LNCaP clone FGC (cell line): ENCODE results near the gene FILIP1L.

Source experiments
- DNase-seq: peaks from one replicate; pipeline ENCODE4 v3.0.0-alpha.2; 2011; ENCODE audit warnings: low read depth
- H3K4me3 ChIP-seq: 2 replicates; pipeline ENCODE4 v1.5.1; 2011; ENCODE audit warnings: mild to moderate bottlenecking, low read depth, low read length, control low read depth
- CTCF ChIP-seq: IDR thresholded peaks from 2 replicates; pipeline ENCODE4 v1.5.1; 2012; ENCODE audit warnings: mild to moderate bottlenecking; ENCODE audit not compliant: control insufficient read depth, insufficient read depth; ENCODE audit errors: extremely low read depth

Gene FILIP1L

DNA sequence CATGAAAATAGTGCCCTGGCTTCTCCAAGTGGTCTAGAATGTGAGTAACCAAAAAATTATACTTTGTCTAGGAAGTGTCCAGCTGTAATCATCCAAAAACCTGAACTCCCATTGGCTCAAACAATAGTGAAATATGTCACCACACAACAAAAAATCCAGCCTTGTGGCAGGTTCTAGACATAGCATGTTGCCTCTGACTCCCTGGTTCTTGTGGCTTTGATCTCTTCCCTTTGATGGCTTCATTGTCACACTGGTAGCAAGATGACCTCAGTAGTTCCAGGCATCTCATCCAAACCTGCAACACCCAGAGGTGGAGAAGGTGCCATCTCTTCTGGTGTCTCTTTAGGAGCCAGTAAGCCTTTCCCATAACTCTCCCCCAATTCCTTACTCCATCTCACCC lies 222.0 kb downstream of the FILIP1L start:
- DNase-seq = no peak
- no peak overlapping the region for H3K4me3 ChIP-seq
- no peak for TF ChIP-seq CTCF

- no peak for TF ChIP-seq CTCF
- no peak for DNase-seq
- no peak overlapping the region for H3K4me3 ChIP-seq
These were observed 222.6 kb downstream of the FILIP1L start for GRCh38 chr3:99891610-99892285.

DNA sequence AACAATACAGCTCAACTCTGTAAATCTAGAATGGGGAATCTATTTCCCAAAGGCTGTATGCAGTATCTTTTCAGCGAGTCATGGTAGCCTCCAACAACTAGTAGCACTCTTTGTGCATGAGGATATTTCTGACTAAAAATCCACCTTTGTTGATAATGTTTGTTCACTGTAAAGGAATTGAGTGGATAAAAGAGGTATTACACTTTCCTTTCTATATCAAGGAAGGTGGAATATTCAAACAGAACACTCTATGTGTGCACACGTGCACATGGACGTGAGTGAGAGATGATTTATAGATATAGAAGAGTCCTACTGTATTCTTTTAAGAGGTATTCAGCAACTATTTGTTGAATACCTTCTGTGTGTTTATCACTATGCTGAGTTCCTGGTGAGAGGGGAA lies 228.4 kb downstream of the FILIP1L start:
- no peak overlapping the region for H3K4me3 ChIP-seq
- DNase-seq = no peak
- TF ChIP-seq CTCF = no peak

DNA sequence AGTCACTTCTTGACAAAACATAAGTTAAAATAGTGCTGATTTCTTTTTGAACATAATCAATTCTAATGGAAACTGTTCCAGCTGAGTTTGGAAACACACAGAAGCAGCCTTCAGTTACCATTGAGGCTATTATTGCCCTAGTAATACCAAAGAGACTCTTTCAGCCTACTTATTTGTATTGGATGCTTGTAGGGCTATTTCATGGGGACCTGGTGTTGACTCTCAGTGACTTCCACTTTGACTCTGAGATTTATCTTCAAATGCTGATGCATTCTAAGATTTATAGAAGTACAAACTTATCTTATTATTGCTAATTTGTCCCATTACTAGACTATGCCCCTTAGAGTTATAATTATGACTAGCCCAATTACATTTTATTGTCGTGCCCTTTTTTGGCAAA lies 229.2 kb downstream of the FILIP1L start:
- TF ChIP-seq CTCF = no peak
- DNase-seq = no peak
- H3K4me3 ChIP-seq = no peak overlapping the region

- DNase-seq = no peak
- no peak overlapping the region for H3K4me3 ChIP-seq
- no peak for TF ChIP-seq CTCF
These were observed 229.8 kb downstream of the FILIP1L start for GRCh38 chr3:99884484-99884883.

- no peak for TF ChIP-seq CTCF
- no peak overlapping the region for H3K4me3 ChIP-seq
- DNase-seq = no peak
These were observed 230.6 kb downstream of the FILIP1L start for GRCh38 chr3:99883693-99884092.

- DNase-seq = no peak
- no peak overlapping the region for H3K4me3 ChIP-seq
- no peak for TF ChIP-seq CTCF
These were observed 231.2 kb downstream of the FILIP1L start for GRCh38 chr3:99883138-99883461.
